ENCODE results near the gene CD44.

Gene CD44

GRCh38 chr11:35118906-35119305, 20.1 kb upstream of the CD44 start:
- in situ Hi-C loops (cut with MboI; ENCODE audit: low pct_unique_long_range_greater_than_20kb, low sequenced_read_pairs, unreplicated experiment), result no loop called here
- no peak for TF ChIP-seq CTCF (IDR thresholded peaks at IDR 0.05; ENCODE audit: extremely low read depth, insufficient read depth, missing control alignments)
- DNase-seq (ENCODE audit: low spot score), result no peak

- TF ChIP-seq CTCF (IDR thresholded peaks at IDR 0.05; ENCODE audit: extremely low read depth, insufficient read depth, missing control alignments), result no peak
- in situ Hi-C loops (cut with MboI; ENCODE audit: low pct_unique_long_range_greater_than_20kb, low sequenced_read_pairs, unreplicated experiment), result no loop called here
- DNase-seq (ENCODE audit: low spot score), result no peak
Observed at GRCh38 chr11:35121326-35121865, 17.6 kb upstream of the CD44 start.

- in situ Hi-C loops (cut with MboI; ENCODE audit: low pct_unique_long_range_greater_than_20kb, low sequenced_read_pairs, unreplicated experiment), result no loop called here
- no peak for TF ChIP-seq CTCF (IDR thresholded peaks at IDR 0.05; ENCODE audit: extremely low read depth, insufficient read depth, missing control alignments)
Observed at GRCh38 chr11:35122308-35122707, 16.7 kb upstream of the CD44 start.

GRCh38 chr11:35126000-35126878, 12.7 kb upstream of the CD44 start:
- peak; percentile 63 for DNase-seq (ENCODE audit: low spot score)
- no peak for TF ChIP-seq CTCF (IDR thresholded peaks at IDR 0.05; ENCODE audit: extremely low read depth, insufficient read depth, missing control alignments)
- in situ Hi-C loops (cut with MboI; ENCODE audit: low pct_unique_long_range_greater_than_20kb, low sequenced_read_pairs, unreplicated experiment), result no loop called here

More at GRCh38 chr11:35122308-35122707, 16.7 kb upstream of the CD44 start:
- no peak for DNase-seq (ENCODE audit: low spot score)

- no peak for DNase-seq (ENCODE audit: low spot score)
- TF ChIP-seq CTCF (IDR thresholded peaks at IDR 0.05; ENCODE audit: extremely low read depth, insufficient read depth, missing control alignments), result no peak
- in situ Hi-C loops (cut with MboI; ENCODE audit: low pct_unique_long_range_greater_than_20kb, low sequenced_read_pairs, unreplicated experiment), result no loop called here
Observed at GRCh38 chr11:35126879-35127581, 11.9 kb upstream of the CD44 start.

GRCh38 chr11:35127619-35128018, 11.4 kb upstream of the CD44 start:
- DNase-seq (ENCODE audit: low spot score), result no peak
- TF ChIP-seq CTCF (IDR thresholded peaks at IDR 0.05; ENCODE audit: extremely low read depth, insufficient read depth, missing control alignments), result no peak
- in situ Hi-C loops (cut with MboI; ENCODE audit: low pct_unique_long_range_greater_than_20kb, low sequenced_read_pairs, unreplicated experiment), result no loop called here
